Left lung (tissue), 10 donors: ENCODE measurements around the gene CDX1. TPM values are rescaled to one million over a fixed set of nuclear protein-coding genes. Genes with fewer than 3 reads are reported as not detected.

Experiments
- ATAC-seq: fragments of 200-7000 bp; cut with Tn5 transposase; one replicate; pipeline ENCODE4 v1.9.1; 2020; ENCODE audit warnings: moderate library complexity
- DNase-seq, 4 donors: peaks; one replicate each; pipeline ENCODE4 v3.0.0-alpha.2; 2013 to 2020
- H3K27ac ChIP-seq, 2 donors: fragments of 200-600 bp; sonication (generic) in 1 of 2; one replicate each; pipeline versions ENCODE4 v1.5.0 to v1.8.0; 2020 to 2021
- H3K27me3 ChIP-seq, 2 donors: fragments of 200-600 bp; sonication (generic) in 1 of 2; one replicate each; pipeline versions ENCODE4 v1.5.0 to v1.8.0; 2020 to 2021
- H3K36me3 ChIP-seq, 2 donors: fragments of 200-600 bp; sonication (generic) in 1 of 2; one replicate each; pipeline versions ENCODE4 v1.5.0 to v1.8.0; 2020 to 2021
- H3K4me1 ChIP-seq, 2 donors: fragments of 200-600 bp; one replicate each; pipeline ENCODE4 v1.8.0; 2021
- H3K4me3 ChIP-seq, 2 donors: fragments of 200-600 bp; sonication (generic) in 1 of 2; one replicate each; pipeline versions ENCODE4 v1.5.0 to v1.8.0; 2020 to 2021; ENCODE audit warnings: mild to moderate bottlenecking in 1 of 2
- H3K9me3 ChIP-seq, 2 donors: fragments of 200-600 bp; sonication (generic) in 1 of 2; one replicate each; pipeline versions ENCODE4 v1.5.0 to v1.8.0; 2020 to 2021
- CTCF ChIP-seq, 2 donors: fragments of 200-600 bp; sonication (generic) in 1 of 2; IDR thresholded peaks; one replicate each; pipeline versions ENCODE4 v1.5.0 to v1.8.0; 2021; ENCODE audit warnings: antibody characterized with exemption in 2 of 2
- intact Hi-C, 2 donors: fragments of 100-400 bp; cut with DNase I; formaldehyde crosslinking; loops; one replicate each; pipeline versions ENCODE4 v1.11.2 to v1.14.2; 2022
- polyA plus RNA-seq, 6 donors: library from polyadenylated mRNA; unstranded; fragments of 120-200 nt; gene quantifications; one replicate each; pipeline ENCODE4 v1.2.1, GENCODE V29; 2013; ENCODE audit not compliant: insufficient read length in 6 of 6
- total RNA-seq, 2 donors: library from RNA; stranded (reverse); fragmentation: NEBNext Ultra II Directional; extraction: Animal tissue kit (Norgen Biotek cat#: 25700); gene quantifications; one replicate each; pipeline ENCODE4 v1.2.1, GENCODE V29; 2021
- donor health status: DM: no; HTN: yes; CAD: no.
- donor health status: DM: no; HTN: no; CAD: no.

The CDX1 gene
- total and polyA plus RNA-seq, 8 donors: 0.14 to 0.60 (median 0.34) TPM; not detected in 1

DNA sequence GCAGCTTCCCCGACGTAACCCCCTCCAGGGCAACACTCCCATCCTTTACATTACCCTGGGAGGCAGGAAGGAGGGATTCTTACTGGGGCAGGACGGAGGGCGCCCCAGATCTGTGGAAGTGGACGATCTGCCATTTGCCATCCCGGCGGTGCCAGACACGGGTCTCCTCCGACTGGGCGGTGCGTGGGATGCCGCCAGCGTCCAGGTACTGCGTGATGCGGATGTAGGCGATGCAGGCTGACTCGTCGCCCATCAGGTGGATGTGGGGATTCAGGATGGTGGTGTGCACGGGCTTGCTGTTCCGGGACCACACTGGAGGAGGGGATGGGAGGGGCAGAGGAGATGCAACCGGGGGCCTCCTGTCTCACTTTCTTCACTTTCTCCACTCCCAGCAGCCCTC is 56.3 kb downstream of the CDX1 start:
- Histone ChIP-seq H3K4me3 (no peak overlapping the region), H3K36me3 (no peaks in the 10 kb centered on the region), H3K9me3 (no peaks in the 10 kb centered on the region), H3K27me3 (peaks cover 0 to 12% of the 10 kb centered on the region in 2 donors), H3K4me1 (no peaks in the 10 kb centered on the region), H3K27ac (no peak overlapping the region)
- ATAC-seq (no peak), DNase-seq (peak in 1 of 4 donors; percentile 73)
- no peak for TF ChIP-seq CTCF (IDR thresholded peaks at IDR 0.05)
- intact Hi-C loops: no loop called here

DNA sequence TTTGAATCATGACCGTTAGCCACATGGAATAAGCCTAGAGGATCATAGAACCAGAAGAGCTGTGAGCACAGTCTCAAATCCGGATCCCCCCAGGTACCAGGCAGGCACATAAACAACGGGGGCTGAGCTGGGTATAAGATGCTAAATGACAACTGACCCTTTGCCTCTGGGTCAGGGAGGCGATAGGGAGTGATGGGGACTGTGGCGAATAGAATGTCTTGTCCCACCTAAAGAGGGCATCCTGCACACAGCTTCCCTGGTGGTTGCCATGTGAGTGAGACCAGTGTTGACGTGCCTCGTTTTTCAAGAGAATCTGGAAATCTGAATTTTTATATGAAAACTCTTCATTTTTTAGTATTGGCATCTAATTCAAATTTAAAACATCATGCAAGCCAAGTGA is 56.9 kb downstream of the CDX1 start:
- Histone ChIP-seq H3K4me1 (no peaks in the 10 kb centered on the region), H3K36me3 (no peaks in the 10 kb centered on the region), H3K27me3 (peaks cover 0 to 12% of the 10 kb centered on the region in 2 donors), H3K4me3 (no peak overlapping the region), H3K27ac (no peak overlapping the region), H3K9me3 (no peaks in the 10 kb centered on the region)
- TF ChIP-seq CTCF (IDR thresholded peaks at IDR 0.05): no peak
- ATAC-seq: no peak
- intact Hi-C loops: no loop called here
- no peak for DNase-seq

GRCh38 chr5:150224483-150225027 is 58.0 kb downstream of the CDX1 start:
- H3K4me3 ChIP-seq: no peak overlapping the region
- TF ChIP-seq CTCF (IDR thresholded peaks at IDR 0.05): no peak
- intact Hi-C loops: no loop called here

DNA sequence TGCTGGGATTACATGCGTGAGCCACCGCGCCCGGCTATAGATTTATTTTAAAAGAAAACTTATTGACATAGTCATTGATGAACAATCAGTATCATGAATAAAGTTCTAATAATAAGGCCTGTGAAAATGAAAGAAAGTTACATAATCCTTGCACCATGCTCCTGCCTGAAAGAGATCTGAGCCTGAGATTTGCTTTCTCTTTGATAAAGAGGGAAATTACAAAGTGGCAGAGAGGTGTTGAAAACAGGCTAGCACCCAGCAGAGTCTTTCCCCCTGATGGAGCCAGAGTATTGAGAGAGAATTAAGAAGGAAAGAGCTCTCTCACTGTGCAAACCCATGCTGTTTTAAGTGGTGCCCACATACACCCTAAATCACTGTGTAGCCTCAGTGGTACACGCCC is 60.5 kb downstream of the CDX1 start:
- Histone ChIP-seq H3K27me3 (no peaks in the 10 kb centered on the region), H3K27ac (no peak overlapping the region), H3K9me3 (no peaks in the 10 kb centered on the region), H3K36me3 (no peaks in the 10 kb centered on the region), H3K4me1 (no peaks in the 10 kb centered on the region), H3K4me3 (no peak overlapping the region)
- intact Hi-C loops: no loop called here
- no peak for DNase-seq
- ATAC-seq: no peak
- TF ChIP-seq CTCF (IDR thresholded peaks at IDR 0.05): no peak

More at GRCh38 chr5:150224483-150225027, 58.0 kb downstream of the CDX1 start:
- Histone ChIP-seq H3K4me1 (no peaks in the 10 kb centered on the region), H3K9me3 (no peaks in the 10 kb centered on the region), H3K36me3 (no peaks in the 10 kb centered on the region), H3K27ac (no peak overlapping the region), H3K27me3 (peaks cover 0 to 8% of the 10 kb centered on the region in 2 donors)
- no peak for ATAC-seq
- no peak for DNase-seq

DNA sequence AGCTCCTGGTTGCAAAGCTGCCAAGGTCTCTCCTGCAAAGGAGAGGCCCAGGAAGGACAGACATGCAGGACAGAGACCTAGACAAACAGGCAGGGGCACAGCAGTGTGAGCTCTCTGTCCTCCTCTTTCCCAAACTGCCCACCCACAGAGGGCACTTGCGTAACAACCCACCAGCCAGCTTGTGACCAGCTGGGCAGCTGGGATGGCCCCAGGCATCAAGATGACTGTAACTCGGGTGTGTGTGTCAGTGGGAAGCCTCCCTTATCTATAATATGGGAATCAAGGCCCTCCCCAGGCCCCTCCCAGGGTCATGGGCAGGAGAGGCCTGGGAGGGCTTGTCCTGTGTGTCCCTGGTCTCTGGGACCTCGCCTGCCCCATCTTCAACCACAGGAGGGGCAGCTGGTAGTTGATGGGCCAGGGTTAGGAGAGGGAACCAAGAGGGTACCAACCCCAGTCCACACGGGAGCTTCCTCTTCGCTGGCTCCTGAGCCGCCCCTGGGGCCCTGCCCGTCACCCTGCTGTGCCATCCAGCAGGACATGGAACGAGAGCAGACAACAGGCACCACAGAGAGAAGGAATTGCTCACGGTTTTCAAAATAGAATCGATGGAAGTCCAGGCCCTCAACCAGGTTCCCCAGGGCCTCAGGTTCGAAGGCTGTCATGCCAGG is 61.2 kb downstream of the CDX1 start:
- peak in 1 of 4 donors; percentile 53 for DNase-seq
- no peak overlapping the region for H3K27ac ChIP-seq
- TF ChIP-seq CTCF (IDR thresholded peaks at IDR 0.05): no peak
- H3K4me1 ChIP-seq: no peaks in the 10 kb centered on the region
- ATAC-seq: no peak
- H3K36me3 ChIP-seq: no peaks in the 10 kb centered on the region
- H3K9me3 ChIP-seq: no peaks in the 10 kb centered on the region
- H3K4me3 ChIP-seq: no peak overlapping the region
- H3K27me3 ChIP-seq: no peaks in the 10 kb centered on the region
- intact Hi-C loops: no loop called here
